Vagina (tissue), 2 donors: ENCODE results near the gene SIGLEC11. TPM values are rescaled to one million over a fixed set of nuclear protein-coding genes. Genes with fewer than 3 reads are reported as not detected.
"Not testable (repeated sequence)": the region's sequence is repeated elsewhere in the genome, so short reads cannot be mapped to it uniquely, and the experiment has no call there.

Experiments
- DNase-seq, 2 donors: peaks; one replicate each; pipeline ENCODE4 v3.0.0-alpha.2; 2017; ENCODE audit errors: extremely low spot score in 2 of 2
- H3K27ac ChIP-seq: fragments of 200-600 bp; sonication (generic); one replicate; pipeline ENCODE4 v1.5.1; 2019
- H3K27me3 ChIP-seq: fragments of 200-600 bp; sonication (generic); one replicate; pipeline ENCODE4 v1.5.1; 2019
- H3K36me3 ChIP-seq, 2 donors: fragments of 200-600 bp; sonication (generic); one replicate each; pipeline ENCODE4 v1.5.1; 2017 to 2019
- H3K4me1 ChIP-seq: fragments of 200-600 bp; sonication (generic); one replicate; pipeline ENCODE4 v1.5.1; 2019
- H3K4me3 ChIP-seq, 2 donors: fragments of 200-600 bp; sonication (generic); 1 replicate in 1 of 2; 2 replicates in 1 of 2; pipeline ENCODE4 v1.5.1; 2016 to 2019
- H3K9me3 ChIP-seq: fragments of 200-600 bp; sonication (generic); one replicate; pipeline ENCODE4 v1.5.1; 2019
- POLR2A ChIP-seq, 2 donors: fragments of 450-650 bp; IDR thresholded peaks; one replicate each; pipeline ENCODE4 v1.6.1; 2017; ENCODE audit warnings: antibody characterized with exemption in 2 of 2, mild to moderate bottlenecking in 2 of 2, moderate library complexity in 2 of 2
- POLR2AphosphoS5 ChIP-seq, 2 donors: sonication (generic); formaldehyde crosslinking; IDR thresholded peaks; one replicate each; pipeline ENCODE4 v1.9.0; 2017; ENCODE audit warnings: antibody characterized with exemption in 2 of 2, mild to moderate bottlenecking in 2 of 2, low read depth in 1 of 2; ENCODE audit not compliant: insufficient read depth in 1 of 2
- intact Hi-C: fragments of 100-400 bp; cut with DNase I; formaldehyde crosslinking; loops from one replicate; pipeline ENCODE4 v1.15.1; 2023
- total RNA-seq: library from RNA; depleted of rRNA; stranded (reverse); fragments of >200 nt; gene quantifications from one replicate; pipeline ENCODE4 v1.2.3, GENCODE V29; 2016
- TF ChIP-seq, protein P1 (sequence below), 3 experiments: fragments of 450-650 bp in 2 of 3; fragments of 200-600 bp in 1 of 3; sonication (generic) in 1 of 3; IDR thresholded peaks; one replicate each; pipeline ENCODE4 v1.5.1; 2017 to 2019; ENCODE audit warnings: antibody characterized with exemption in 3 of 3, mild to moderate bottlenecking in 2 of 3, moderate library complexity in 2 of 3

SIGLEC11 gene
- total RNA-seq, 1 donor from 2014 or later = 4.4 TPM

DNA sequence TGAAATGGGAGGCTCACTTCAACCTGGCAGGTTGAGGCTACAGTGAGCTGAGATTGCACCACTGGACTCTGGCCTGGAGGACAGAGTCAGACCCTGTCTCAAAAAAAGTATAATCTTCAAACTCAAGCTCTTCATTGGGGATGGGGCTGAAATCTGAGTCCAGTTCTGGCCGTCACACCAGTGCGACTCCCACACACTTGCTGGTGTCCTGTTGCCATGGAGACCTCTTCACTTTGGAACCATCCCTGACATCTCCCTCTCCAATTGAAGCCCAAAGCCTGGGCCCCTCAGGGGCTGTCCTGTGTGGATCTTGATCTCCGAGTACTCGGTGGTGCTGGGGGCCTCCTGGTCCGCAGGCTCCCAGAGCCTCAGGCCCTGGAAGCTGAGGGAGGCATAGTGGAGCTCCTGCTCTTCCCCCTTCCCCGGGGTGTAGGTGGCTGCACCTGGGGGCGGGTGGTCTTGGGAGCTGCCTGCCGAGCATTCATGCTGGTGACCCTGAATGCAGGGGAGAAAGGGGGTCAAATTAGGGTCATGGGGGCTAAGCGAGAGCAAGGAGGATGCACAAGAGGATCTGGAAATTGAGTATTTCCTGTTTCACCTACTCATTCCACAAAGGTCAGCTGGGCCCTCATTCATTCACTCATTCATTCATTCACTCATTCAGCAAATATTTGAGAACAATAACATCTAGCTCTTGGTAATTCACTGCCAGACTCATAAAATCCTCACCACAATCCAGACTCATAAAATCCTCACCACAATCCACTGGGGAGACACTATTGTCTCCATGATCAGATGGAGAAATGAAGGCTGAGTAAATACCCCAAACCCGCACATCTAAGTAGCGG lies 11.0 kb downstream of the SIGLEC11 start:
- Histone ChIP-seq H3K36me3 (no peaks in the 10 kb centered on the region), H3K4me3 (no peak overlapping the region), H3K27me3 (no peaks in the 10 kb centered on the region), H3K27ac (no peak overlapping the region), H3K4me1 (no peaks in the 10 kb centered on the region), H3K9me3 (no peaks in the 10 kb centered on the region)
- TF ChIP-seq, protein P1, sequence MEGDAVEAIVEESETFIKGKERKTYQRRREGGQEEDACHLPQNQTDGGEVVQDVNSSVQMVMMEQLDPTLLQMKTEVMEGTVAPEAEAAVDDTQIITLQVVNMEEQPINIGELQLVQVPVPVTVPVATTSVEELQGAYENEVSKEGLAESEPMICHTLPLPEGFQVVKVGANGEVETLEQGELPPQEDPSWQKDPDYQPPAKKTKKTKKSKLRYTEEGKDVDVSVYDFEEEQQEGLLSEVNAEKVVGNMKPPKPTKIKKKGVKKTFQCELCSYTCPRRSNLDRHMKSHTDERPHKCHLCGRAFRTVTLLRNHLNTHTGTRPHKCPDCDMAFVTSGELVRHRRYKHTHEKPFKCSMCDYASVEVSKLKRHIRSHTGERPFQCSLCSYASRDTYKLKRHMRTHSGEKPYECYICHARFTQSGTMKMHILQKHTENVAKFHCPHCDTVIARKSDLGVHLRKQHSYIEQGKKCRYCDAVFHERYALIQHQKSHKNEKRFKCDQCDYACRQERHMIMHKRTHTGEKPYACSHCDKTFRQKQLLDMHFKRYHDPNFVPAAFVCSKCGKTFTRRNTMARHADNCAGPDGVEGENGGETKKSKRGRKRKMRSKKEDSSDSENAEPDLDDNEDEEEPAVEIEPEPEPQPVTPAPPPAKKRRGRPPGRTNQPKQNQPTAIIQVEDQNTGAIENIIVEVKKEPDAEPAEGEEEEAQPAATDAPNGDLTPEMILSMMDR (IDR thresholded peaks at IDR 0.05) = no peak
- intact Hi-C loops = no loop called here
- no peak for DNase-seq

- no peak for DNase-seq
- H3K27me3 ChIP-seq = no peaks in the 10 kb centered on the region
- H3K36me3 ChIP-seq = no peaks in the 10 kb centered on the region
- no peak for TF ChIP-seq POLR2A (IDR thresholded peaks at IDR 0.05)
- TF ChIP-seq, protein P1 (IDR thresholded peaks at IDR 0.05) = no peak
- no peak for TF ChIP-seq POLR2AphosphoS5 (IDR thresholded peaks at IDR 0.05; ENCODE audit: insufficient read depth in 1 of 2, low read depth in 1 of 2)
- no peaks in the 10 kb centered on the region for H3K4me1 ChIP-seq
- H3K4me3 ChIP-seq = no peak overlapping the region
- no peak overlapping the region for H3K27ac ChIP-seq
- H3K9me3 ChIP-seq = no peaks in the 10 kb centered on the region
- intact Hi-C loops = no loop called here
Observed at GRCh38 chr19:49946415-49946814, 14.6 kb downstream of the SIGLEC11 start.

DNA sequence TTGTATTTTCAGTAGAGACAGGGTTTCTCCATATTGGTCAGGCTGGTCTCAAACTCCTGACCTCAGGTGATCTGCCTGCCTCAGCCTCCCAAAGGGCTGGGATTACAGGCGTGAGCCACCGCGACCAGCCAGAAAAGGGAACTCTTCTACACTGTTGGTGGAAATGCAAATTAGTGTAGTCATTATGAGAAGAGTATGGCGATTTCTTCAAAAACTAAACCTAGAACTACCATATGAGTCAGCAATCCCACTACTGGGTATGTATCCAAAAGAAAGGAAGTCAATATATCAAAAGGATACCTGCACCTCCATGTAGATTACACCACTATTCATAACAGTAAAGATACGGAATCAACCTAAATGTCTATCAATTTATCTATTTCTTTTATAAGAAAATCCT lies 16.4 kb downstream of the SIGLEC11 start:
- H3K4me1 ChIP-seq, H3K36me3 ChIP-seq, DNase-seq, intact Hi-C loops, H3K27me3 ChIP-seq, H3K27ac ChIP-seq, H3K9me3 ChIP-seq, H3K4me3 ChIP-seq: not testable (repeated sequence)

- no peak for DNase-seq
- Histone ChIP-seq H3K27me3 (no peaks in the 10 kb centered on the region), H3K27ac (no peak overlapping the region), H3K4me1 (peaks cover 9% of the 10 kb centered on the region), H3K4me3 (no peak overlapping the region), H3K36me3 (no peaks in the 10 kb centered on the region), H3K9me3 (no peaks in the 10 kb centered on the region)
- TF ChIP-seq POLR2AphosphoS5 (IDR thresholded peaks at IDR 0.05; ENCODE audit: insufficient read depth in 1 of 2, low read depth in 1 of 2) (no peak), POLR2A (IDR thresholded peaks at IDR 0.05) (no peak)
- TF ChIP-seq, protein P1 (IDR thresholded peaks at IDR 0.05) = no peak
- intact Hi-C loops = no loop called here
Observed at GRCh38 chr19:49940482-49940791, 20.5 kb downstream of the SIGLEC11 start.

GRCh38 chr19:49939721-49940481 lies 21.1 kb downstream of the SIGLEC11 start:
- peaks cover 9% of the 10 kb centered on the region for H3K4me1 ChIP-seq
- intact Hi-C loops = loop anchor here (5.0 kb wide), 1 partner anchor 42 kb away; no protein-coding TSS in a partner anchor
- no peak for DNase-seq
- no peaks in the 10 kb centered on the region for H3K9me3 ChIP-seq
- no peak overlapping the region for H3K4me3 ChIP-seq
- H3K27ac ChIP-seq = no peak overlapping the region
- H3K27me3 ChIP-seq = no peaks in the 10 kb centered on the region
- no peaks in the 10 kb centered on the region for H3K36me3 ChIP-seq
- TF ChIP-seq POLR2AphosphoS5 (IDR thresholded peaks at IDR 0.05; ENCODE audit: insufficient read depth in 1 of 2, low read depth in 1 of 2) (no peak), POLR2A (IDR thresholded peaks at IDR 0.05) (no peak)
- TF ChIP-seq, protein P1 (IDR thresholded peaks at IDR 0.05) = no peak
